ENCODE data around the gene AK6.
"Not testable (repeated sequence)": the region's sequence is repeated elsewhere in the genome, so short reads cannot be mapped to it uniquely, and the experiment has no call there.

The AK6 gene

DNA sequence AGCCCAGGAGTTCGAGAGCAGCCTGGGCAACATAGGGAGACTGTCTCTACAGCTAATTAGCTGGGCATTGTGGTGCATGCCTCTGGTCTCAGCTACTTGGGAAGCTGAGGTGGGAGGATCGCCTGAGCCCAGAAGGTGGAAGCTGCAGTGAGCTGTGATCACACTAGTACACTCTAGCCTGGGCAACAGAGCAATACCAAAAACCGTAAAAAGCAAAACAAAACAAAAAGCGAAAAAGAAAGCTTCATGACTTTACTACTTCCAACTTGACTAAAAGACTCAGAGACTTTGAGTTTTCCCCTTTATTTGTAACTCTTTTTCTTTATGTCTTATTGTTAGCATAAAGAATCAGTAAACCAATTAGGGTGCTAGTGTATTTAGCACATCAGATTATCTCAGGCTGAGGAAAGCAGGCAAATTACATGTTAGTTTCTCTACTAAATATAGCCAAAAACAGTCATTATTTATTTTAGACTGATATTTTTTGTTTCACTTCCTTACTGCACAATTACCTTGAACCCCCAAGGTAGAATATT, 5.7 kb upstream of the AK6 start:
- H3K4me3 ChIP-seq (ENCODE audit: low read depth, low read length), result no peak overlapping the region
- no peaks in the 10 kb centered on the region for H3K79me2 ChIP-seq
- no peaks in the 10 kb centered on the region for H3K36me3 ChIP-seq (ENCODE audit: control insufficient read depth, insufficient read depth, low read length)
- no peaks in the 10 kb centered on the region for H3K9me3 ChIP-seq (ENCODE audit: control insufficient read depth, low read length)
- no peaks in the 10 kb centered on the region for H3K27me3 ChIP-seq (ENCODE audit: control insufficient read depth, insufficient read depth, low read length)
- H3K4me2 ChIP-seq (ENCODE audit: low read length), result no peak overlapping the region
- no peak overlapping the region for H3K9ac ChIP-seq
- H2AFZ ChIP-seq, result no peak overlapping the region
- no peaks in the 10 kb centered on the region for H3K4me1 ChIP-seq
- H3K27ac ChIP-seq, result no peak overlapping the region
- TF ChIP-seq, protein P1, sequence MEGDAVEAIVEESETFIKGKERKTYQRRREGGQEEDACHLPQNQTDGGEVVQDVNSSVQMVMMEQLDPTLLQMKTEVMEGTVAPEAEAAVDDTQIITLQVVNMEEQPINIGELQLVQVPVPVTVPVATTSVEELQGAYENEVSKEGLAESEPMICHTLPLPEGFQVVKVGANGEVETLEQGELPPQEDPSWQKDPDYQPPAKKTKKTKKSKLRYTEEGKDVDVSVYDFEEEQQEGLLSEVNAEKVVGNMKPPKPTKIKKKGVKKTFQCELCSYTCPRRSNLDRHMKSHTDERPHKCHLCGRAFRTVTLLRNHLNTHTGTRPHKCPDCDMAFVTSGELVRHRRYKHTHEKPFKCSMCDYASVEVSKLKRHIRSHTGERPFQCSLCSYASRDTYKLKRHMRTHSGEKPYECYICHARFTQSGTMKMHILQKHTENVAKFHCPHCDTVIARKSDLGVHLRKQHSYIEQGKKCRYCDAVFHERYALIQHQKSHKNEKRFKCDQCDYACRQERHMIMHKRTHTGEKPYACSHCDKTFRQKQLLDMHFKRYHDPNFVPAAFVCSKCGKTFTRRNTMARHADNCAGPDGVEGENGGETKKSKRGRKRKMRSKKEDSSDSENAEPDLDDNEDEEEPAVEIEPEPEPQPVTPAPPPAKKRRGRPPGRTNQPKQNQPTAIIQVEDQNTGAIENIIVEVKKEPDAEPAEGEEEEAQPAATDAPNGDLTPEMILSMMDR (IDR thresholded peaks at IDR 0.05), result no peak

DNA sequence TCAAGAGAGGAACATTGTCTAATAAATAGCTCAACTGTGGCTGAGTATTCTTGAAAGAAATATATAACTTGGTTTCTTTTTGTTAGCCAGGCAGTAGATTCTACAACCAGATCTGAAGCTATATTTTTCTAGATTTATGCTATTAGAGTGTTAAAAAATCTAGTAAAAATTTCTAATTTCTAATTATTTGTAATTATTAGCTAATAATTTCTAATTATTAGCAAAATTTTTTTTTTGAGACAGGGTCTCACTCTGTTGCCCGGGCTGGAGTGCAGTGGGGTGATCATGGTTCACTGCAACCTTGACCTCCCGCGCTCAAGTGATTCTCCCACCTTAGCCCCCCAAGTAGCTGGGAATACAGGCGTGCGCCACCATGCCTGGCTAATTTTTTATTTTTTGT, 3.1 kb upstream of the AK6 start:
- H3K79me2 ChIP-seq, result peaks cover 14% of the 10 kb centered on the region
- TF ChIP-seq, protein P1 (IDR thresholded peaks at IDR 0.05), result no peak

DNA sequence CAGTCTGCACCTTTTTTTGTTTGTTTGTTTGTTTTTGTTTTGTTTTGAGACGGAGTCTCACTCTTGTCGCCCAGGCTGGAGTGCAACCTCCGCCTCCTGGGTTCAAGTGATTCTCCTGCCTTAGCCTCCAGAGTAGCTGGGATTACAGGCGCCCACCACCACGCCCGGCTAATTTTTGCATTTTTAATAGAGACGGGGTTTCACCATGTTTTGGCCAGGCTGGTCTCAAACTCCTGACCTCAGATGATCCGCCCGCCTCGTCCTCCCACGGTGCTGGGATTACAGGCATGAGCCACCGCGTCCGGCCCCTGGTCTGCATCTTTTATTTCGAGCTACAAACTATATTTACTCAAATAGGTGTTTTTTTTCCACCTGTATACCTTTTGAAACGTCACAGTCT, 1.0 kb upstream of the AK6 start:
- Histone ChIP-seq H3K79me2 (peaks cover 18% of the 10 kb centered on the region), H3K27ac (peak overlapping the region; percentile 96), H3K4me2 (ENCODE audit: low read length) (peak overlapping the region; percentile 100), H2AFZ (peak overlapping the region; percentile 79), H3K4me3 (ENCODE audit: low read depth, low read length) (peak overlapping the region; percentile 89)
- H3K36me3 ChIP-seq (ENCODE audit: control insufficient read depth, insufficient read depth, low read length); H3K4me1 ChIP-seq; H3K27me3 ChIP-seq (ENCODE audit: control insufficient read depth, insufficient read depth, low read length); H3K9me3 ChIP-seq (ENCODE audit: control insufficient read depth, low read length); H3K9ac ChIP-seq: not testable (repeated sequence)

More for the DNA sequence above, 3.1 kb upstream of the AK6 start:
- H3K4me1 ChIP-seq, result peaks cover 4% of the 10 kb centered on the region
- no peak overlapping the region for H2AFZ ChIP-seq
- no peaks in the 10 kb centered on the region for H3K9me3 ChIP-seq (ENCODE audit: control insufficient read depth, low read length)
- no peaks in the 10 kb centered on the region for H3K36me3 ChIP-seq (ENCODE audit: control insufficient read depth, insufficient read depth, low read length)
- H3K27ac ChIP-seq, result no peak overlapping the region
- no peaks in the 10 kb centered on the region for H3K27me3 ChIP-seq (ENCODE audit: control insufficient read depth, insufficient read depth, low read length)
- no peak overlapping the region for H3K4me3 ChIP-seq (ENCODE audit: low read depth, low read length)
- no peak overlapping the region for H3K4me2 ChIP-seq (ENCODE audit: low read length)
- H3K9ac ChIP-seq, result no peak overlapping the region

DNA sequence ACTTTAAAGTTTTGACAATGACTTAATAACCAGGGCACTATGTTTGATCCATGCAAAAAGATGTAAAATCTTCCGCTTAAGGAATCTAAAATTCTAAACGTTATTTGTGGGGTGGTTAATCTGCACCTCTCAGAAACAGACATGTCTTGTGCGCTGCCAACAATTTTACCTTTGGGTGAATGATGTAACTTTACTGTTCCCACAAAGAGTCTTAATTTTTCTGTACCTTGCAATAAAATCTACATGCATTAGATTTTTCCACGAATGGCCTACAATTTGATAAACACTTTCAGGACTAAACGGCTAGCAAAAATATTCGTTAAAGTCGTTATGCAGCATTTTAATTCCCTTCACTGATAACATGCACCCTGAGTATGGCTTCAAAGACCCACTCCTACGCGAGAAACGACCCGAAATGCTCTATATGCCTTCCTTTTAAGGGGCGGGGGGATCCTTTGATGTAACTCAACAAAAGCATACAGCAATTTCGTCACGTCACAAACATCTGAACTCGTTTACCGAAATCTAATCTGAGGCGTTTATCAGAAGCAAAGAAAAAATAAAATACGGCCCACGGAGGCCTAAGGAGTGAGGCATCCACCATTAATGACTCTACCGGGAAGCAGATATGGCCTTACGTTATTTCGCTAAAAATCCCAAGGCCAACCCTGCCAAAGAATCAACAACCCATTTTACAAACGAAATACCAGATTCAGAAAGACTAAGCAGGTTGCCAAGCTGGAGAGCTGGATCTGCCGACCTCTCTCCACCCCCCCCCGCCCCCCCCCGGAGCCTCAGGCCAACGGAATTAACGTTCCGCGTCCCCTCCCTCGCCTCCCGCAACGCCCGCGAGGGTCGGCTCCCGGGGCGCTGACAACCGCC, 621 bp downstream of the AK6 start:
- Histone ChIP-seq H3K79me2 (peaks cover 18% of the 10 kb centered on the region), H3K4me1 (peaks cover 4% of the 10 kb centered on the region), H3K9ac (peak overlapping the region; percentile 78), H2AFZ (peak overlapping the region; percentile 79), H3K9me3 (ENCODE audit: control insufficient read depth, low read length) (no peaks in the 10 kb centered on the region), H3K4me2 (ENCODE audit: low read length) (peak overlapping the region; percentile 100), H3K4me3 (ENCODE audit: low read depth, low read length) (peak overlapping the region; percentile 89), H3K27me3 (ENCODE audit: control insufficient read depth, insufficient read depth, low read length) (no peaks in the 10 kb centered on the region), H3K27ac (peak overlapping the region; percentile 96), H3K36me3 (ENCODE audit: control insufficient read depth, insufficient read depth, low read length) (no peaks in the 10 kb centered on the region)
- TF ChIP-seq, protein P1 (IDR thresholded peaks at IDR 0.05), result no peak

DNA sequence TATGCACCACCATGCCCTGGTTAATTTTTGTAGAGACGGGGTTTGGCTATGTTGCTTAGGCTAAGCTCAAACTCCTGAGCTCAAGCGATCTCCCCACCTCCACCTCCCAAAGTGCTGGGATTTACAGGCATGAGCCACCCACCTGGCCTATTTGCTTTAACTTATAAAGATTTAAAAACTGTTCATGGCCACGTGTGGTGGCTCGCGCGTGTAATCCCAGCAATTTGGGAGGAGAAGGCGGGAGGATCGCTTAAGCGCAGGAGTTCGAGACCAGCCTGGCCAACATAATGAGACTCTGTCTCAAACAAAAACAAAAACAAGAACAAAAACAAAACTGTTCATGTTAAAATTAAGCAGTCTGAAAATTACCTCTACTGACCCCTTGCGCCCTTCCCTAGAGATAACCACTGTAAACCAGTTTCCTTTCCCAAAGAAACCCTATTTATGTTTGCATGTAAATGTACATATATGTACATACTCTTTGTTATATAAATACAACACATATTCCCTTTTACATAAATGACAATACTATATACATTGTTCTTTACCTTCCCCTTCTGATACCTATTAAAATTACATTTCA, 1.5 kb downstream of the AK6 start:
- TF ChIP-seq, protein P1 (IDR thresholded peaks at IDR 0.05), result no peak
- H2AFZ ChIP-seq, result no peak overlapping the region
- no peaks in the 10 kb centered on the region for H3K27me3 ChIP-seq (ENCODE audit: control insufficient read depth, insufficient read depth, low read length)
- peaks cover 4% of the 10 kb centered on the region for H3K4me1 ChIP-seq
- no peak overlapping the region for H3K27ac ChIP-seq
- no peaks in the 10 kb centered on the region for H3K9me3 ChIP-seq (ENCODE audit: control insufficient read depth, low read length)
- H3K79me2 ChIP-seq, result peaks cover 23% of the 10 kb centered on the region
- H3K36me3 ChIP-seq (ENCODE audit: control insufficient read depth, insufficient read depth, low read length), result no peaks in the 10 kb centered on the region
- H3K4me3 ChIP-seq (ENCODE audit: low read depth, low read length), result peak overlapping the region; percentile 89
- peak overlapping the region; percentile 100 for H3K4me2 ChIP-seq (ENCODE audit: low read length)
- H3K9ac ChIP-seq, result no peak overlapping the region
